ENCODE measurements around the gene COPE.

The COPE gene

GRCh38 chr19:18908917-18909619 is 10.1 kb downstream of the COPE start:
- no peak for TF ChIP-seq CTCF (IDR thresholded peaks at IDR 0.05; ENCODE audit: low read depth, low read length)
- DNase-seq (ENCODE audit: low read depth in 2 of 2): no peak
- H3K4me3 ChIP-seq (replicated peaks in 1 of 2; ENCODE audit: low read depth in 2 of 2, low read length in 2 of 2): no peak overlapping the region

- no peak overlapping the region for H3K4me3 ChIP-seq (replicated peaks in 1 of 2; ENCODE audit: low read depth in 2 of 2, low read length in 2 of 2)
- TF ChIP-seq CTCF (IDR thresholded peaks at IDR 0.05; ENCODE audit: low read depth, low read length): no peak
Measured at GRCh38 chr19:18906605-18907519, 12.3 kb downstream of the COPE start.

GRCh38 chr19:18905513-18906236 is 13.5 kb downstream of the COPE start:
- no peak for TF ChIP-seq CTCF (IDR thresholded peaks at IDR 0.05; ENCODE audit: low read depth, low read length)
- no peak overlapping the region for H3K4me3 ChIP-seq (replicated peaks in 1 of 2; ENCODE audit: low read depth in 2 of 2, low read length in 2 of 2)
- no peak for DNase-seq (ENCODE audit: low read depth in 2 of 2)

More at GRCh38 chr19:18906605-18907519, 12.3 kb downstream of the COPE start:
- no peak for DNase-seq (ENCODE audit: low read depth in 2 of 2)

- H3K4me3 ChIP-seq (replicated peaks in 1 of 2; ENCODE audit: low read depth in 2 of 2, low read length in 2 of 2): no peak overlapping the region
- no peak for TF ChIP-seq CTCF (IDR thresholded peaks at IDR 0.05; ENCODE audit: low read depth, low read length)
- DNase-seq (ENCODE audit: low read depth in 2 of 2): no peak
Measured at GRCh38 chr19:18905058-18905456, 14.1 kb downstream of the COPE start.

GRCh38 chr19:18904334-18905057 is 14.7 kb downstream of the COPE start:
- no peak for DNase-seq (ENCODE audit: low read depth in 2 of 2)
- no peak for TF ChIP-seq CTCF (IDR thresholded peaks at IDR 0.05; ENCODE audit: low read depth, low read length)
- H3K4me3 ChIP-seq (replicated peaks in 1 of 2; ENCODE audit: low read depth in 2 of 2, low read length in 2 of 2): no peak overlapping the region

Measured in cardiac fibroblast (primary cell).